SK-N-MC (cell line): Measurements from ENCODE around the gene TRMU.

Experiments
- EZH2 ChIP-seq: fragments of 200-600 bp; sonication (generic); IDR thresholded peaks from one replicate; pipeline ENCODE4 v1.6.1; 2017; ENCODE audit warnings: antibody characterized with exemption
- FOXP2 ChIP-seq: optimal IDR thresholded peaks from 2 replicates; pipeline ENCODE3; 2011; ENCODE audit warnings: mild to moderate bottlenecking, moderate library complexity; ENCODE audit not compliant: insufficient read depth; ENCODE audit errors: extremely low read length, control extremely low read depth

GRCh38 chr22:46340676-46341075, 5.2 kb downstream of the TRMU start:
- no peak for TF ChIP-seq EZH2
- no peak for TF ChIP-seq FOXP2
